Esophagus muscularis mucosa (tissue), 4 donors: Measurements from ENCODE around the gene HOTAIR. TPM values are rescaled to one million over a fixed set of nuclear protein-coding genes. Genes with fewer than 3 reads are reported as not detected.

Experiments
- DNase-seq: peaks from one replicate; pipeline ENCODE4 v3.0.0-alpha.2; 2017; ENCODE audit errors: extremely low spot score
- H3K27ac ChIP-seq, 4 donors: fragments of 200-600 bp; sonication (generic); replicated peaks in 1 of 4; 1 replicate in 3 of 4; 2 replicates in 1 of 4; pipeline ENCODE4 v1.5.1; 2016 to 2019; ENCODE audit warnings: mild to moderate bottlenecking in 1 of 4
- H3K27me3 ChIP-seq, 4 donors: fragments of 200-600 bp; sonication (generic); one replicate each; pipeline versions ENCODE4 v1.5.1 to v1.6.0; 2016 to 2019
- H3K36me3 ChIP-seq, 4 donors: fragments of 200-600 bp; sonication (generic); one replicate each; pipeline ENCODE4 v1.5.1; 2016 to 2019
- H3K4me1 ChIP-seq, 4 donors: fragments of 200-600 bp; sonication (generic); one replicate each; pipeline ENCODE4 v1.5.1; 2016 to 2019
- H3K4me3 ChIP-seq, 4 donors: fragments of 200-600 bp; sonication (generic); 1 replicate in 2 of 4; 2 replicates in 2 of 4; pipeline ENCODE4 v1.5.1; 2016 to 2019; ENCODE audit warnings: mild to moderate bottlenecking in 4 of 4, moderate library complexity in 1 of 4
- H3K9me3 ChIP-seq, 4 donors: fragments of 200-600 bp; sonication (generic); 1 replicate in 3 of 4; 2 replicates in 1 of 4; pipeline ENCODE4 v1.5.1; 2016 to 2019
- CTCF ChIP-seq, 3 experiments: fragments of 200-600 bp in 2 of 3; fragments of 450-650 bp in 1 of 3; sonication (generic) in 2 of 3; IDR thresholded peaks; one replicate each; pipeline ENCODE4 v1.5.1; 2017 to 2019; ENCODE audit warnings: antibody characterized with exemption in 3 of 3, mild to moderate bottlenecking in 2 of 3, moderate library complexity in 1 of 3
- EP300 ChIP-seq: sonication (generic); formaldehyde crosslinking; IDR thresholded peaks from one replicate; pipeline ENCODE4 v1.6.1; 2017; ENCODE audit warnings: antibody characterized with exemption
- POLR2A ChIP-seq: fragments of 450-650 bp; IDR thresholded peaks from one replicate; pipeline ENCODE4 v1.6.1; 2017; ENCODE audit warnings: antibody characterized with exemption, moderate library complexity, mild to moderate bottlenecking, low read depth
- POLR2AphosphoS5 ChIP-seq, 2 donors: sonication (generic); formaldehyde crosslinking; IDR thresholded peaks; one replicate each; pipeline ENCODE4 v1.6.1; 2017; ENCODE audit warnings: antibody characterized with exemption in 2 of 2
- WGBS: methylation state at CpG from one replicate; pipeline ENCODE4 v1.1.5; 2018; 5-methylcytosine and 5-hydroxymethylcytosine counted together
- intact Hi-C: fragments of 100-400 bp; cut with DNase I; formaldehyde crosslinking; loops from one replicate; pipeline ENCODE4 v1.15.1; 2023
- total RNA-seq, 4 donors: library from RNA; depleted of rRNA; stranded (reverse); fragments of >200 nt; gene quantifications; one replicate each; pipeline versions ENCODE4 v1.1.0 to v1.2.1, GENCODE V29; 2016

HOTAIR gene
- total RNA-seq, 4 donors from 2014 or later = not detected

DNA sequence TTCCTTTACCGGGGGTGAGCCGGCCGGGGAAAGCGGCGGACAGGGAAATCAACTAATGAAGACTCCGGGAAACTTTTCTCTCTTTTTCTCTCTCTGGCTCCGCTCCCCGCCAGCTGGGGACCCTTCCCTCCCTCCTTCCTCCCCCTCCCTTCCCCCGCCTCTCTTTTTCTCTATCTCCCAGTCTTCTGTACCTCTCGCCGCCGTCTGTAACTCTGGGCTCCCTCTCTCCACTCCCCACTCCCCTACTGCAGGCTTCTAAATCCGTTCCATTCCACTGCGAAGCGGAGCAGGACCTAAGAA, 8.7 kb downstream of the HOTAIR start:
- no peaks in the 10 kb centered on the region for H3K9me3 ChIP-seq
- peaks cover 9 to 100% (median 91%) of the 10 kb centered on the region in 4 donors for H3K27me3 ChIP-seq
- H3K4me1 ChIP-seq = peaks cover 2 to 33% (median 20%) of the 10 kb centered on the region in 4 donors
- TF ChIP-seq POLR2A (no peak), POLR2AphosphoS5 (IDR thresholded peaks at IDR 0.05) (no peak), CTCF (IDR thresholded peaks at IDR 0.05) (no peak), EP300 (no peak)
- H3K36me3 ChIP-seq = no peaks in the 10 kb centered on the region
- peak overlapping the region in 1 of 4 donors; percentile 2 for H3K4me3 ChIP-seq
- 8% methylated on average over 15 of the region's 15 CpGs for WGBS
- intact Hi-C loops = no loop called here
- H3K27ac ChIP-seq = no peak overlapping the region
- DNase-seq = no peak

GRCh38 chr12:53965281-53966084, 9.3 kb downstream of the HOTAIR start:
- DNase-seq = no peak
- no peaks in the 10 kb centered on the region for H3K36me3 ChIP-seq
- H3K27me3 ChIP-seq = peaks cover 9 to 100% (median 91%) of the 10 kb centered on the region in 4 donors
- H3K9me3 ChIP-seq = no peaks in the 10 kb centered on the region
- H3K27ac ChIP-seq = no peak overlapping the region
- 5% methylated on average over 18 of the region's 18 CpGs for WGBS
- H3K4me3 ChIP-seq = peak overlapping the region in 1 of 4 donors; percentile 2
- no peak for TF ChIP-seq CTCF (IDR thresholded peaks at IDR 0.05)
- no peak for TF ChIP-seq POLR2AphosphoS5 (IDR thresholded peaks at IDR 0.05)
- no peak for TF ChIP-seq EP300
- TF ChIP-seq POLR2A = no peak
- intact Hi-C loops = no loop called here
- H3K4me1 ChIP-seq = peaks cover 4 to 39% (median 25%) of the 10 kb centered on the region in 4 donors

DNA sequence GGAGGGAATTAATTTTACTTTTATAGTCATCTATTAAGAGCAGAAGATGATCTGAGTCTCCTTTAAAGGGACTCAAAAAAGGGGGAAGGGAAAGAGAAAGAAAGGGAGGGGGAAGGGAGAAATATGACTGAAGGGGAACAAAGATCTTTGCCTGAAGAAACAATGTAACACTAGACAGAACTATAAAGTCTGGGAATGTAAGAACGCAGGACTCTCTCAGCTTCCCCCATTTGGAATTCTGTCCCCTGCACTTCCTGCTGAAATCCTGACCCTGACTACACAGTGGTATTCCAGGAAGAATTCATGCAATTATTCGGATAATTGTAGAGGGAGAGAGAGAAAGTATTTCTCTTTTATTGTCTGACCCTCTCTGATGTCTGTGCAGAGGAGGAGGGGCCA, 10.4 kb downstream of the HOTAIR start:
- Histone ChIP-seq H3K36me3 (no peaks in the 10 kb centered on the region), H3K4me3 (no peak overlapping the region), H3K27me3 (peaks cover 9 to 100% (median 91%) of the 10 kb centered on the region in 4 donors), H3K9me3 (no peaks in the 10 kb centered on the region), H3K27ac (no peak overlapping the region), H3K4me1 (peaks cover 4 to 40% (median 25%) of the 10 kb centered on the region in 4 donors)
- intact Hi-C loops = no loop called here
- WGBS = 15% methylated on average over 2 of the region's 2 CpGs
- TF ChIP-seq EP300 = no peak
- TF ChIP-seq POLR2AphosphoS5 (IDR thresholded peaks at IDR 0.05) = no peak
- no peak for TF ChIP-seq POLR2A
- TF ChIP-seq CTCF (IDR thresholded peaks at IDR 0.05) = no peak
- DNase-seq = no peak

DNA sequence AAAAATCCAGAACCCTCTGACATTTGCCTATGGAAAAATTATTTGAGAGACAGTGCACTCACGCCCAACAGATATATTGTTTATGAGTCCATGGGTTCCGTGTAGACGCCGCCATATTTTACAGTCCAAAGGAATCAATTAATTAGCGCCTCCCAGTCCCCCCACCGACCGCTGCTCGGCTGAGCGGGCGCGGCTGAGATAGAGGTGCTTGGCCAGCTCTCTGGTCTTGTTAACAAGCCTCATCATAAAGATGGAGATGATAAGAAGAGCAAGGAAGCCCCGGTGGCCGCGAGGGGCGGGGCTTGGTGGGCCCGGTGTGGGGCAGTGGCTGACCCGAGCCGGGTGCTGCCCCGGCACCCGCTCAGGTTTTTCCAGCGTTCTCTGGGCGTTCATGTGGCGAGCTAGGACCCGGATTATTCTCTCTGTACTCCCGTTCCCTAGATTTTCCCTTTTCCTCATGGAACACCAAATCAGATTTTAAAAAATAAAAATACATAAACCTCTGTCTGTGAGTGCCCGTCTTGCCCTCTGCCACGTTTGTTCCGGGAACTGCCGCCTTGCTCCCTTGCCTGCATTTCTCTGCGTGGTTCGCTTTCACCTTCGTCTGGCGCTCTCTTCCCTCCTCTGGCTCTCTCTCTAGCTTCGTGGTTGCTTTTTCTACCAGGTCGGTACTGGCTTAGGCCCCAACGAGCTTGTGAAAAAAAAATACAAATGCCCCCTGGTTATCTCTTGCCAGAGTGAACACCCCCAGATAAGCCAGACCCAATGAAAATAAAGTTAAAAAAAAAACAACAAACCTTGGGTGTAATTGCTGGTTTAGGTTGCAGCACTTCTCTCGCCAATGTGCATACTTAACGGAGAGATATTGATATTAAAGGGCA, 11.1 kb downstream of the HOTAIR start:
- Histone ChIP-seq H3K27ac (no peak overlapping the region), H3K36me3 (no peaks in the 10 kb centered on the region), H3K4me3 (no peak overlapping the region), H3K4me1 (peaks cover 4 to 40% (median 25%) of the 10 kb centered on the region in 4 donors), H3K9me3 (no peaks in the 10 kb centered on the region), H3K27me3 (peaks cover 9 to 100% (median 90%) of the 10 kb centered on the region in 4 donors)
- intact Hi-C loops = no loop called here
- 11% methylated on average over 32 of the region's 38 CpGs for WGBS
- DNase-seq = no peak
- TF ChIP-seq POLR2A = no peak

GRCh38 chr12:53963005-53963404, 11.7 kb downstream of the HOTAIR start:
- 29% methylated on average over 7 of the region's 7 CpGs for WGBS

More at GRCh38 chr12:53963005-53963404, 11.7 kb downstream of the HOTAIR start:
- H3K27me3 ChIP-seq = peaks cover 9 to 100% (median 93%) of the 10 kb centered on the region in 4 donors
- no peak for DNase-seq
- H3K27ac ChIP-seq = no peak overlapping the region
- peaks cover 4 to 36% (median 25%) of the 10 kb centered on the region in 4 donors for H3K4me1 ChIP-seq
- intact Hi-C loops = no loop called here
- TF ChIP-seq CTCF (IDR thresholded peaks at IDR 0.05) = no peak
- TF ChIP-seq POLR2AphosphoS5 (IDR thresholded peaks at IDR 0.05) = no peak
- no peak for TF ChIP-seq EP300
- TF ChIP-seq POLR2A = no peak
- H3K9me3 ChIP-seq = no peaks in the 10 kb centered on the region
- no peak overlapping the region for H3K4me3 ChIP-seq
- no peaks in the 10 kb centered on the region for H3K36me3 ChIP-seq
